ENCODE measurements around the gene PEX26.
"Not testable (repeated sequence)": the region's sequence is repeated elsewhere in the genome, so short reads cannot be mapped to it uniquely, and the experiment has no call there.

PEX26 gene

DNA sequence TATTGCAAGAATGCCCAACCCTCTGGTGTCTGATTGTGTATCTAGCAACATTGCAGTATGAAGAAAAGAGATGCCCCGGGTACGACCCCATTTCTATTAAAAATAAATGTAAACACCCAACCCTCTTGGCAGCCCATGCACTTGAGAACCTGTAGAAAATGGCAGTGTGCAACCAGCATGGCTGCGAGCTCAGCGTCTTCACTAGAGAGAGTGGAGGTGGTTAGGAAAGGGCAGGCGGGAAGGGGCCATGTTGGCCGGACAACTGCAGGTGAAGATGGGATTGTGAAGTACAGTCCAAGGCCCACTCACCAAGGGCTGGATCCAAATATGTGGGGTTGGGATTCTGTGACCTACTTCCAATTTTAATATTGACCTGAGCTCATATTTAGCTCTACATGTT is 15.9 kb downstream of the PEX26 start:
- no peak for DNase-seq

DNA sequence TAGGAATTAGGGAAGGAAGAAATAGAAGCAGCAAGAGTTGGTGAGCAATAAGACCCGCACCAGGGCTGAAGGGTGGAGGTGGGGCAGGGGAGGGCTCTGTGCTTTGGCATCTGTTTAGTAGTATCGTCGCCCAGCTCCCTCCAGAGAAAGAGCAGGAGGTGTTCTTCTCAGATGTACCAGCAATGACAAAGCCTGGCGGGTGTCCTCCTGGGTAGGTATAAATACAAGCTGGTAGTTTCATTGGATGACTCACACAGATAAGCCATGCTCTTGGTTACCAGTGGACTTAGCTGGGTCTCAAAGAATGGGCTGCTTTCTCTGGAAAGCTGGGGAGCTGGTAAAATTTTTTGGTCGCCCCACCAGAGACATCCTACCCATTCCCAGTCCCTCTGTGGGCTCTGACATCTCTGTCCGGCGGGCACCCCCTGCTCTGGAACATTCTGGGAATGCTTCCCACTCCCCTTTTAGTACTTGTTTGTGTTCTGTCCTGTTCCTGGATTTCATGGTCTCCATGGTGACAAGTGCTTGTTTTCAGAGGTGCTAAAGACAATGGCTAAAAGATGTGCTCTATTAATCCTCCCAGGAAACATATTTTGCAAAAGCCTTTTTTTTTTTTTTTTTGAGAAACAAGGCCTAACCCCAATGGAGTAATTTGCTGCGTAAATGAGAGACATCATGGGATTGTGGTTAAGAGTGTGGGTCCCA is 17.5 kb downstream of the PEX26 start:
- DNase-seq: peak in 3 of 56 donors; percentile 9 to 31 (median 11)

DNA sequence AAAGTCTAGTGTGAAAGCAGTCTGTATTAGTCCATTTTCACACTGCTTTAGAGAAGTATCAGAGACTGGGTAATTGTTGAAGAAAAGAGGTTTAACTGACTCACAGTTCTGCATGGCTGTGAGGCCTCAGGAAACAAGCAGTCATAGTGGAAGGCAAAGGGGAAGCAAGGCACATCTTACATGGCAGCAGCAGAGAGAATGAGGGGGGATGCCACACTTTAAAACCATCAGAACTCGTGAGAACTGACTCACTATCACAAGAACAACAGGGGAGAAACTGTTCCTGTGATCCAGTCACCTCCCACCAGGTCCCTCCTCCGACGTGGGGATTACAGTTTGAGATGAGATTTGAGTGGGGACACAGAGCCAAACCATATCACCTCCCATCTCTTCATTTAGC is 19.0 kb downstream of the PEX26 start:
- peak in 4 of 56 donors; percentile 8 to 45 (median 20) for DNase-seq

DNA sequence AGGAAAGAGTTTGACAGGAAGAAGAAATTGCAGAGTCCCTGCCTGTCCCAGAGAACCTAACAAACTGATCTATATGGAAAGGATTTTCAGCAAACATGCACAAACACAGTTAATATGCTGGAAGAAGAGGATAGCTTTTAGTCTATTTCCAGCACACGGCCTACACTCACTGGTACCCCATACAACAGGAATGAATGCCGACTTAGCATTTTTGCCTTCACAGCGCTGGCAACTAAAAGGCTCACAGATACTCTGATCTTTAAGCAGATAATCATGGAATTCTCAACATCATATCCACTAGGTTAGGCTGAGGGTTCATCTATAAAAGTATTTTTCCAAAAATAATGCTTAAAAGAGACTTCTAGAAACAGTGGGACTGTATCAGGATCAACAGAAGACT is 23.0 kb downstream of the PEX26 start:
- DNase-seq: no peak

DNA sequence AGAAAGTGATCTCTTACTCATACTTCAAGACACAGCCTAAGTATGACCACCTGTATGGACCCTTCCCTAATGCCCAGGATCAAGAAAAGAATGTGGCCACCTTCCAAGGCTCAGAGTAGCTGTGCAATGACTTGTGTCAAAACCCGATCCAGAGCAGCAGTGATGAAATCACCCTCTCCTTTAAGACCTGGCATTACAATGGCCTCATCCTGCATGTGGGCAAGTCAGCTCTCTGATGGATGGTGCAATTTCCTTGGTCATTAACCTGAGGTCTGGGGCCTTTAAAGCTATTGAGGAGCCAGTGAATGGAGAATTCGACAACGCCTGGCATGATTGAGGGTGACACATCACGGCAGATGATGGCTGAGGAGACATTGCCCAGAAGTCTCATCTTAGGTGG is 23.7 kb downstream of the PEX26 start:
- no peak for DNase-seq

DNA sequence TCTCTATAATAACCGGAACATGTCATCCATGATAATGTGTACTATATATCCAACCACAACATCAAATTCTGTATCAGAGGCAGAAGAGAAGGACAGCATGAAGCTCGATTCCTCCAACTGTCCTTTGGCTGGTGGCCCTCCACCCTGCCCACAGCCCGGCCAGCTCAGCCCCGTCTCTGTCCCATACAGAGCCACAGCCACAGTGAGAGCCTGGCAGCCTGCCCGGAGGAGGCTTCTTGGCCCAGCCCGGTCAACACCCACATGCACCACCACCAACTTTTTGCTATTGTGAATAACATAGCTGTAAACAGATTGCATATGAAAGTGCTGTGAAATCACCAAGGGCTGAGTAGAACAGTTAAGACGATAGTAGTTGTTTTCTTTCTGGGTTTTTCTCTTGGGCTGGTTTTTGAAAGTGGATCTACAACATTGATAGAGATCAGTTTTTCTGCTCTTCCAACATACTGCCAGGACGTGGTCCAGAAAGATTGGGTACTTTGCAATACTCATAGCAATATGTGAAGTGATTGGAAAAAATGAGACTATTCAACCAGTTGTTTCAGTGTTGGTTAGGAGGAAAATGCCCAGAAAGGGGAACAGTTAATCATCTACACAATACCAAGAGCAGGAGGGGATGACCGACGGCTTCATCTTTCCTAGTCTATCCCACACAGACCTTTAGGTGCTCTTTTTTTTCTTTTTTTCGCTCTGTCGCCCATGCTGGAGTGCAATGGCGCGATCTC is 25.9 kb downstream of the PEX26 start:
- no peak for DNase-seq

DNA sequence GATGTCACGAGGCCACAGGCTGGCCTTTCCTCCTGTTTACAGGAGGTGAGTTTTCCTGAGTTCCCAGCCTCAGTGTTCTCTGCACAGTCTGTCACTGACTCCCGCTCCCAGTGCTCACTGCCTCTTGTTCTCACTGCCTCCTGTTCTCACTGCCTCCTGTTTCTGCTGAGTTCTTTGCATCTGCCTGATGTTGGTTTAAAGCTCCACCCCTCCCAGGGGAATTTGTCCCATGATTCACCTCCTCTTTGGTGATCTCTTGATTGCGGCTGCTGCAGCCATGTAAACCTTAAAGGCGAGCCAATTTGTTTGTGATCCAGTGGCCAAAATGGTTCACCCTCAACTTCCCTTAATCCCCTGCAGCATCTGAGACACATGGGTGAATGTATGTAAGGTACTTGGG is 26.8 kb downstream of the PEX26 start:
- no peak for DNase-seq

DNA sequence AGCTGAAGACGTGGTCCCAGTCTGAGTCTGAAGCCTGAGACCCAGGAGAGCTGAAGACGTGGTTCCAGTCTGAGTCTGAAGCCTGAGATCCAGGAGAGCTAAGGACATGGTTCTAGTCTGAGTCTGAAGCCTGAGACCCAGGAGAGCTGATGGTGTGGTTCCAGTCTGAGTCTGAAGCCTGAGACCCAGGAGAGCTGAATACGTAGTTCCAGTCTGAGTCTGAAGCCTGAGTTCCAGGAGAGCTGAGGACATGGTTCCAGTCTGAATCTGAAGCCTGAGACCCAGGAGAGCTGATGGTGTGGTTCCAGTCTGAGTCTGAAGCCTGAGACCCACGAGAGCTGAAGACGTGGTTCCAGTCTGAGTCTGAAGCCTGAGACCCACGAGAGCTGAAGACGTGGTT is 28.2 kb downstream of the PEX26 start:
- DNase-seq: not testable (repeated sequence)

DNA sequence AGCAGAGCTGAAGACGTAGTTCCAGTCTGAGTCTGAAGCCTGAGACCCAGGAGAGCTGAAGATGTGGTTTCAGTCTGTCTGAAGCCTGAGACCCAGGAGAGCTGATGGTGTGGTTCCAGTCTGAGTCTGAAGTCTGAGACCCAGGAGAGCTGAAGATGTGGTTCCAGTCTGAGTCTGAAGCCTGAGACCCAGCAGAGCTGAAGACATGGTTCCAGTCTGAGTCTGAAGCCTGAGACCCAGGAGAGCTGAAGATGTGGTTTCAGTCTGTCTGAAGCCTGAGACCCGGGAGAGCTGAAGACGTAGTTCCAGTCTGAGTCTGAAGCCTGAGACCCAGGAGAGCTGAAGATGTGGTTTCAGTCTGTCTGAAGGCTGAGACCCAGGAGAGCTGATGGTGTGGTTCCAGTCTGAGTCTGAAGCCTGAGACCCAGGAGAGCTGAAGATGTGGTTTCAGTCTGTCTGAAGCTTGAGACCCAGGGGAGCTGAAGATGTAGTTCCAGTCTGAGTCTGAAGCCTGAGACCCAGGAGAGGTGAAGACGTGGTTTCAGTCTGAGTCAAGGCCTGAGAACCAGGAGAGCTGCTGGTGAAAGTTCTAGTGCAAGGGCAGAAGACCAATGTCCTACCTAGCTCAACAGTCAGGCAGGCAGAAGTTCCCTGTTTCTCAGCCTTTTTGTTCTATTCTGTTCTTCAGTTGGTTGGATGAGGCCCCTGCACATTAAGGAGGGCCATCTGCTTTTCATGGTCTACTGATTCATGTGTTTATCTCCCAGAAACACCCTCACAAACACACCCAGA is 29.0 kb downstream of the PEX26 start:
- not testable (repeated sequence) for DNase-seq

DNA sequence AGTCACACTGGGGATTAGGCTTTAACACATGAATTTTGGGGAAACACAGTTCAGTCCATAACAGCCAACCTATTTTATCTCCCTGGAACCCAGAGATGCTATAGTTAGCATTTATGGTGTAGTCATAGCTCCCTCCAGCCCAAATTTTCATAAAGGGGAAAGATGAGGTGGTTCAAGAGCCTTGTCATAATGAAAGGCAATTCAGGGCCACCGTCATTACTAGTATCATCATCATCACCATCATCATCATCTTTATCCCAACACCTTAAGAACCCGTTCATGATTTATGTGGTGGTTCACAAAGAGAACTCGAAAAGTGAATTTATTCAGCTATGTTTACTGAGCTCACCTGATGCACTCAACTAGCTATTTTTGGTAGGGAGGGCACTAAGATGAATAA is 30.4 kb downstream of the PEX26 start:
- DNase-seq: no peak

DNA sequence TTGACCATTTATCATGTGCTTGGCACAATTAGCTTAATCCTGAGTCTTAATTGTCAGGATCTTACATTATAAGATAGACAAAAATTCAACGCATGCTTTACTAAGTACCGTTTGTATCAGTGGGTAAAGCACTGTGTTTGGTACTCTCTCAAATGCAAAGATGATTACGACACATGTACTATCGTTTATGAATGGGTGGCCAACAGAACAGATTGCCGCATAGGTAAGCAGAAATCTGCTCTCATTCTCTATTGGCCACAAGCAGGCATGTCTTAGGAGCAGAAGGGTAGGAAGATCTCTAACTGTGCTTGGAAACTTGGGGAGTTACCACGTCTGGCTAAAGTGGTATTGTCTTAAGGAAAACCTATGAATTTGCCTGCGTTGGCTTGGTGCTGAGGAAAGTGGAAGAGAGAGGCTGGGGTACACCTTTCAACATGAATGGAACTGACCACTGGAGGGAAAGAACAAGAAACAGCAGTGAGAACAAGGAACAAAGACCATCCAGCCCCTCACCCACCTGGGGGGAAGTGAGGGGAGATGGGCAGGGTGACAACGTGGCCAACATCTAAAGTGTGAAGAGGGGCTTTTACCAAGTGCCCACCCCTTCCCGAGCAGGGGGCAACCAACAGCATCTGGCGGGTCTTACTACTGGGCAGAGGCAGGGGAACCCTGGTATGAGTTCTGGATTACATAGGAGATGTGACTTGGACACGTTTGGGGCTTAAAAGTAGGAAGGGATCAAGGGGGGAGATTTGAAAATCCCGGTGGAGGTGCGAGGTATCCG is 31.8 kb downstream of the PEX26 start:
- no peak for DNase-seq

DNA sequence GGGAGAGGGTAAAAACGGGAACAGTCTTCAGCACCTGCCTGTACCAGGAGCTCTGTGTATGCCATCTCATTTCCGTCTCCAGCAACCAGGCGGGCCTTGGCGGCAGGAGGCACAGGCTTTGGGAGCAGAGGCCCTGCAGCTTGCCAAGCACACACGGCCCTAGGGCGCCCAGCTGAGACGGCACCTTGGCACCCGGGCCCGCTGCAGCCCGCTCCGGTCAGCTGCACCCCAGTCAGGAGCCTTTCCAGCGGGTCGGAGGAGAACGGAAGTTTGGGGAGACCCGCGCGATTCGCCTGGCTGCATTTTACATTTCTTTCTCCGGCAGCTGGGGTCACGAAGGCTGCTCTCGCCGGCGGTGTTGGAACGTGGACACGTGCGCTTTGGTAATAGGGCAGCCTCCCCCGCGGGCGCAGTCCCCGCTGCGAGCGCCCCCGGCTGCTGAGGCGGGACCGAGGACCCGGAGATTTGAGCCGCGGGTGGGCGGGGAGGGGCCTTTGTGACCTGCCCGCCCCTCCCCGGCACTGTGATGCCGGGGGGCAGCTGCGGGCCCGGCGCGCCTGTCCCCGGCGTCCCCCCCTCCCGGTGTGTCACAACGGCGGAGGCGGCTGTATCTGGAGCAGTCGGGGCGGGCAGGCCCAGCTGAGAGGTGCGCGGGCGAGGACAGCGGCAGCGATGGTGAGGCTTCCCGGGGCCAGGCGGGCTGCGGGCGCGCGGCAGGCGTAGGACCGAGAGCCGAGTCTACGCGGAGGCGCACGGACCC is 32.6 kb downstream of the PEX26 start, which contains the start of gene TUBA8:
Gene TUBA8, plus strand, starts transcription at position 616 of the 760 bp plus-strand sequence. Its CDS starts 57 bp downstream, at position 673.
- DNase-seq: peak in 18 of 56 donors; percentile 12 to 66 (median 30)

DNA sequence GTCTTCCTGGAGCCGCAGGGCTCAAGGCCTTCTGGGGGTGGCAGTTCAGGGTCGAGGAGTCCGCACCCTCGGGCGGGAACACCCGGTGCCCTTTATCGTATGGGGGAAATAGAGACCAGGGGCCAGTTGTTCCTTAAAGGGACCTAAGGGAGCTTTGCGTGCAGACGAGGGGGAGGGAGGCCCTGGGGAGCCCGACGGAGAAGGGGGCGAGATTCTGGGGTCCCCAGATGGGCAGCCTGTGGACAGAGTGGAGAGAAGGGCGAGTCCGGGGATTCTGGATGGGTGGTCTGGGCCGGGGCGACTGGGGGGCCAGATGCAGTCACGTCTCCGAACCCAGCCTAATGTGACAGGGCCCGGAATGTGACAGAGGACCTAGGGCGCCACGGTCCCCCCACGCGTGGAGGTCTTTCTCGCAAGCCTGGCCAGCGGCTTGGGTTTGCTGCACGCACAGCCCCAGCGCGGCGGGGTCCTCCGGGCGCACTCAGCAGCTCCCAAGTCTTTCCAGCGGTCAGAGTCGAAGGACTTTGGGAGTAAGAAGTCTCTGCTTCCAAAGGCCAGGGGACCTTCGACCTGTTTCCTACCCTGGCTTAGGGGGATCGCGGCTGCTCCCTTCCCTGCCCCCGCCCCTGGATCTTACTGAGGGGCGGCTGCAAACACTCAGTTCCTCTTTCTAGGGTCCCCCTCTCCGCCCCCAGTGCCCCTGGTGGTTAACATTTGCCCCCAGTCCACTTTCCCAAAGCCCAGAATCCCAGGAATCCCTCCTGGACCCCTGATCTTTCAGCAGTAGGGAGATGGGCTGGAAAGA is 33.4 kb downstream of the PEX26 start:
- no peak for DNase-seq

DNA sequence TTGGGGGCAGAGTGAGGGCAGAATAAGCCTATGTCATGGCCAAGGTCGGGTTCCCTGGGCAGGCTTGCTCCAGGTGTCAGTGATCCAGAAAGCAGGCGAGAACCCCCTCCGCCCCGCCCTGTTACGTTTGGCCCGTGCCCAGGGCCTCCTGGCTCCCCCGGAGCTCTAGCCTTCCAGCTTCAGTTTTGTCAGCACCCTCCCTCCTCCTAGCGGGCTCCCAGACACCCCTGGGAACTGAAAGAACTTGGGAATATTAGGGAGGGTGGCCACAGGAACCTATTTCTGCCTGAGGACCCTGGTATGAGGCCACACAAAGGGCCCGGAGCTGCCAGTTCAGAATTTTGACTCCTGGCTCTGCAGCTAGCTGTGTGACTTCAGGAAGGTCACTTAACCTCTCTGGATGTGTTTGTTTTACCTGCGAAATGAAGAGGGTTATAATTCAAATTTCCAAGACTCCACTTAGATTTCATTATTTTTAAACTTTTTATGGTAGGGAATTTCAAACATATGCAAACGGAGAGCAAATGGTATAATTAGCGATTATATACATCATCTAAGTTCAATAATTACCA is 34.1 kb downstream of the PEX26 start:
- no peak for DNase-seq

DNA sequence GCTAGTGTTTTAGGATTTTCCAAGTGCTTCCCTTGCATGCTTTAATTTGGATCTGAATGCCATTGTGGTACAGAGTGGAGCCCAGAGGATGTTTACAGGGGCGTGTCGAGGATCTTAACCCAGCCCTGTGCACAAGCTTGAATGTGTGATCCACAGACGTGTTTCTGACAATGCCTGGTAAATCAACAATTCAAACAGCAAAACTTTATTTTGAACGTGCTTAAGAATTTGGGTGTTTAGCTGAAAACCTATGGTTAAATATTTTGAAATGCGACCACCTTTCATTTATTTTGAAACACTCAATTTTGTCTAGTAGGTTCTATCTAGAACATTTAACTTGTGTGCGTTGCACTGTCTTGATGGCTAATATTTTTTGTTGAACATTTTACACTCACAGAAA is 34.6 kb downstream of the PEX26 start:
- no peak for DNase-seq

DNA sequence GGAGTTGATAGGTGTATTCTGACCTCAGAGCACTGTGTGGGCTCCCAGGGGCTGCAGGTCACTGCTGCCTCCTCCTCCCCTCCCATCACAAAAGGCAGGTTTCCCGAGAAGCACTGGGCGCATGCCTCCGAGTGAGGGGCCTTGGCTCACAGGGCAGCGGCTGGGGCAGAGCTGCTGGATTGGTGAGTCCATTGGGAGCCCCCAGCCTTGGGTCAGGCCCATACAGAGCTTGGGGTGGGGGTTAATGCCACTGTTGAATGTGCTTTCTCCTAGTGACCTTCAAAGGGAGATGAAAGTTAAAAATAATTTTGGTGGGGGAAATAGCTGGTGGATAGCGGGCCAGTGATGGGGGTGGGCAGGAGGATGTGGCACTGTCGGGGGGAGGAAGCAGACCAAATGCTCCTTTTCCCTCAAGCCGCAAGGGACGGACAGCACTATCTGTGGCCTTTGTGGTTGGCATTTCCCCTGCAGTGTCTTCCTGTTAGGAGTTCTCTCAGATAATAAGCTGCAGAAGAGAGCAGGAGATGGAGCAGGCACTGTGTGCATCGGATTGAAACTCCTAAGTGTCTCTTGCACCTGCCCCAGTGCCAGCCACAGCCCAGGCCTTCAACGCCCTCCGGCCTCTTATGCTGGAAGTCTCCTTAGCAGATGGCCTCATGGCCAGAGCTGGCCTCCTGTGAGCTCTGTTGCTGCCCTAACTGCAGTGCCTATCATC is 36.0 kb downstream of the PEX26 start:
- DNase-seq: no peak

DNA sequence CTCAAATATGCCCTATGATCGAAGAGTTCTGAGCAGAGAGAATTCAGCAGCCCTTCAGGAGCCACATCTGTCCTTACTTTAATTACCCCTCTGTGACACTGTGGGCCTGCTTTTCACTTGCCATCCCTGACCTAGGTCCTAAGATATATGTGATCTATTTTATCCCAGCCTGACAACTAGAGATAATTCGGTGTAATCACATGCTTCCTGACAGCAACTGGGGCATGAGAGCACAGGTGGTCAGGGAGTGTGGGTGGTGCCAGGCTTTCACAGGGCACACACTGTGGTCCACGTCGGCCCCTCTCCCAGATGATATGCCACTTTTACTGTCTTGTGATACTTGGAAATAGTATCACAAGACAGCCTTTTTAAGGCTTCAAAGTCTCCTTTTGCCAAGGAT is 36.7 kb downstream of the PEX26 start:
- DNase-seq: no peak

DNA sequence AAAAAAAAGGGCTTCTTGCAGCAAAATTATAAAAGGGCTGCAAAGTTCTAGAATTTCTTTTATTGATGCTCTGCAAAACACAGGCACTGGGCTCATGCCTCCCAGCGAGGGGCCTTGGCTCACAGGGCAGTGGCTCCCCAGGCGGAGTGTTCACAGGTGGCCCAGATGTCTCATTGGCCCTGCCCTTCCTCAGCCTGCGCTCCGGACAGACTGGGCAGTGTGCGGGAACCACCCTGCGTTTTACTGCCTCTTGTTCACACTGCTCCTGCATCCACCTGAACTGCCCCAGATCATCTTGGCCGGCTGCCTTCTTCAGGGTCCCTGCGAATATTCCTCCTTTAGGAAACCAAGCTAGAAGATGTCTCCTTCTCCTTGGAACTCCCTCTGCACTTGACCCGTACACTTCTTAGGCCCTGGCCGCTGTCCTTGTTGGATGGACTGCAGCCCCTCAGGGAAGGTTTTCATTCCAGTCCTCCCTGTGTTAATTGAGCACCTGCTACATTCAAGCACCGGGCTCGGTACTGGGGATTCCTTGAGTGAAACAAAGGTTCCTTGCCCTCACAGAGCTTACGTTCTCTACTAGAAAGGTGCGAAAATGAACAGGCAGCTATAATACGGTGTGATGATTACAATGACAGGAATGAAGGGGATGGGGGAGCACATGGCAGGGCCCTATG is 37.3 kb downstream of the PEX26 start:
- DNase-seq: no peak

All from amygdala (tissue), 56 donors.